DND-41 (cell line): ENCODE results near the gene RALGPS1.

ENCODE experiments used
- ATAC-seq: fragments of 200-7000 bp; cut with Tn5 transposase; 3 replicates; pipeline ENCODE4 v1.9.1; 2021; ENCODE audit warnings: low read depth; ENCODE audit not compliant: insufficient read depth
- DNase-seq: peaks from one replicate; pipeline ENCODE4 v3.0.0-alpha.2; 2020
- H2AFZ ChIP-seq: 2 replicates; pipeline ENCODE4 v1.6.0; 2012; ENCODE audit warnings: low read depth, low read length
- H3K27ac ChIP-seq: 2 replicates; pipeline ENCODE4 v1.5.1; 2012; ENCODE audit warnings: low read length, inconsistent platforms
- H3K27me3 ChIP-seq: fragments of 200-600 bp; sonication (generic); 2 replicates; pipeline ENCODE4 v1.6.0; 2012; ENCODE audit warnings: low read length, mild to moderate bottlenecking, inconsistent platforms; ENCODE audit not compliant: insufficient read depth, poor library complexity
- H3K36me3 ChIP-seq: 2 replicates; pipeline ENCODE4 v1.5.1; 2012; ENCODE audit warnings: low read length, inconsistent platforms; ENCODE audit not compliant: insufficient read depth
- H3K4me1 ChIP-seq: 2 replicates; pipeline ENCODE4 v1.5.1; 2012; ENCODE audit warnings: mild to moderate bottlenecking, low read length; ENCODE audit not compliant: insufficient read depth
- H3K4me2 ChIP-seq: 2 replicates; pipeline ENCODE4 v1.6.0; 2012; ENCODE audit warnings: mild to moderate bottlenecking, moderate library complexity, low read length, inconsistent platforms; ENCODE audit not compliant: insufficient read depth
- H3K4me3 ChIP-seq, 2 experiments: fragments of 200-600 bp in 1 of 2; shearing (Covaris generic) in 1 of 2; 2 replicates each; pipeline ENCODE4 v1.5.1; 2012 to 2016; ENCODE audit warnings: inconsistent platforms in 2 of 2, low read length in 2 of 2, mild to moderate bottlenecking in 2 of 2, low read depth in 1 of 2, moderate library complexity in 1 of 2
- H3K79me2 ChIP-seq: 2 replicates; pipeline ENCODE4 v1.6.0; 2012; ENCODE audit warnings: low read length, inconsistent platforms; ENCODE audit not compliant: insufficient read depth
- H3K9ac ChIP-seq: 2 replicates; pipeline ENCODE4 v1.6.0; 2012; ENCODE audit warnings: low read depth, mild to moderate bottlenecking, inconsistent platforms, low read length, moderate library complexity
- H3K9me3 ChIP-seq: 2 replicates; pipeline ENCODE4 v1.5.1; 2012; ENCODE audit warnings: low read length, moderate library complexity, mild to moderate bottlenecking, inconsistent platforms; ENCODE audit not compliant: insufficient read depth, severe bottlenecking
- H4K20me1 ChIP-seq: 2 replicates; pipeline ENCODE4 v1.6.0; 2012; ENCODE audit warnings: low read length; ENCODE audit not compliant: insufficient read depth
- CTCF ChIP-seq: IDR thresholded peaks from 2 replicates; pipeline ENCODE4 v1.5.1; 2012; ENCODE audit warnings: borderline replicate concordance, low read length, moderate library complexity, mild to moderate bottlenecking; ENCODE audit not compliant: poor library complexity, severe bottlenecking; ENCODE audit errors: extremely low read depth
- EZH2 ChIP-seq: IDR thresholded peaks from 3 replicates; pipeline ENCODE4 v1.6.1; 2012; ENCODE audit warnings: borderline replicate concordance, low read depth, mild to moderate bottlenecking, moderate library complexity, low read length, inconsistent platforms; ENCODE audit not compliant: severe bottlenecking

RALGPS1 gene

GRCh38 chr9:127195976-127196825, 281.6 kb downstream of the RALGPS1 start:
- H4K20me1 ChIP-seq, result peaks cover 73% of the 10 kb centered on the region
- H3K4me1 ChIP-seq, result no peaks in the 10 kb centered on the region
- no peak overlapping the region for H3K4me2 ChIP-seq
- no peak overlapping the region for H3K27ac ChIP-seq
- H3K36me3 ChIP-seq, result no peaks in the 10 kb centered on the region
- H3K79me2 ChIP-seq, result no peaks in the 10 kb centered on the region
- no peaks in the 10 kb centered on the region for H3K9me3 ChIP-seq
- H3K4me3 ChIP-seq, result no peak overlapping the region
- H3K27me3 ChIP-seq, result peaks cover 31% of the 10 kb centered on the region
- DNase-seq (no peak), ATAC-seq (no peak)
- no peak for TF ChIP-seq CTCF
- no peak for TF ChIP-seq EZH2
- H3K9ac ChIP-seq, result no peak overlapping the region
- H2AFZ ChIP-seq, result no peak overlapping the region

- no peaks in the 10 kb centered on the region for H3K9me3 ChIP-seq
- H2AFZ ChIP-seq, result no peak overlapping the region
- TF ChIP-seq CTCF (no peak), EZH2 (no peak)
- no peak overlapping the region for H3K27ac ChIP-seq
- no peak overlapping the region for H3K4me3 ChIP-seq
- ATAC-seq (no peak), DNase-seq (no peak)
- peaks cover 31% of the 10 kb centered on the region for H3K27me3 ChIP-seq
- no peak overlapping the region for H3K9ac ChIP-seq
- H3K79me2 ChIP-seq, result no peaks in the 10 kb centered on the region
- no peaks in the 10 kb centered on the region for H3K4me1 ChIP-seq
- no peak overlapping the region for H3K4me2 ChIP-seq
- peaks cover 79% of the 10 kb centered on the region for H4K20me1 ChIP-seq
- H3K36me3 ChIP-seq, result no peaks in the 10 kb centered on the region
These were observed 282.2 kb downstream of the RALGPS1 start for GRCh38 chr9:127196826-127197145.

DNA sequence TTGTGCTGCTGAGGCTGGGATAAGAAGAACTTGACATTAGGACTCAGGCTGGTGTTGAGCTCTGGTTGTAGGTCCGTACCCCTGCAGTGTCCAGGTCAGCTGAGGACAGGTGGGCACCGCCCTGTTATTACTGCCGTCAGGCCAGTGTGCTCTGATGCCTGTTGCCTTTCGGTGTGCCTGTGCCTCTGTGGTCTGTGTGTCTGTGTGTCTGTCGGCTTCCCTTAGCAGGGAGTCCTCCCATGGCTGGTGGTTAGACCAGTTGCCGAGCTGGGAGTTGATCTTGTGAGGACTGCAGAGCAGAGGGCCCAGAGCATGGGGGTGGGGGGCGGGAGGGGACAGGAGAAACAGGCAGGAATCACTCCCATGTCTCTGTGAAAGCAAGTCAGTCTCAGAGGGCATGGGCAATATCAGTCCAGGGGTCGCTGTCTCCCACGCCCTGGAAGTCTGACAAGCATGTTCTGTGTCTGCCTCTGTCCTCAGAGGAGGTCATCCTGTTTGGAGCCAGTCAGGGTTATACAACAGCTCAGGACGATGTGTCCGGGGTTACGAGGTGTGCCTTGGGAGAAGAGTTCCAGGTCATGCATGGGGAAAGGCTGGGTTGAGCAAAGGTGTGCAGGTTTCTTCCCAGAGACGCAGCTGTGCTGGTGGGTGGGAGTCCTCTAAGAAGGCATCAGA, 282.7 kb downstream of the RALGPS1 start:
- no peak overlapping the region for H3K4me2 ChIP-seq
- H3K9ac ChIP-seq, result no peak overlapping the region
- no peaks in the 10 kb centered on the region for H3K36me3 ChIP-seq
- peaks cover 29% of the 10 kb centered on the region for H3K27me3 ChIP-seq
- no peak overlapping the region for H2AFZ ChIP-seq
- H3K79me2 ChIP-seq, result no peaks in the 10 kb centered on the region
- peaks cover 78% of the 10 kb centered on the region for H4K20me1 ChIP-seq
- H3K9me3 ChIP-seq, result no peaks in the 10 kb centered on the region
- ATAC-seq (no peak), DNase-seq (no peak)
- H3K4me3 ChIP-seq, result no peak overlapping the region
- TF ChIP-seq EZH2 (no peak), CTCF (no peak)
- H3K27ac ChIP-seq, result no peak overlapping the region
- no peaks in the 10 kb centered on the region for H3K4me1 ChIP-seq
